ENCODE measurements around the gene LGR6.

LGR6 gene

DNA sequence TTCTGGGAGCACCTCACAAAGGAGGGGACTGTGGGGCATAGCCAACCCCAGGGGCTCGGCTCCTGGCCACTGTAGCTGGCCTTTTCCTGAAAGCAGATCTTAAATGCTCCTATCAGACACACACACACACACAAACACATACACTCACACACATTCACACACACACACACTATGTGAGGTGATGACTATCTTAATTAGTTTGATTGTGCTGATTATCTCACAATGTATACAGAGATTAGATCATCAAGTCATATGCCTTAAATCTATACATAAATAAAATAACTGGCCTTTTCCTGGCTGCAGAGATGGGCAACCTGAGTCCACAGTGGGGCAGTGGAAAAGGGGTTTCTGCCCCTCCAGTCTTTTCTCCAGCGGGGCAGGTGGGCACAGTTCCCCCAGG is 27.1 kb downstream of the LGR6 start:
- no peak for DNase-seq (ENCODE audit: low read depth in 2 of 2)

DNA sequence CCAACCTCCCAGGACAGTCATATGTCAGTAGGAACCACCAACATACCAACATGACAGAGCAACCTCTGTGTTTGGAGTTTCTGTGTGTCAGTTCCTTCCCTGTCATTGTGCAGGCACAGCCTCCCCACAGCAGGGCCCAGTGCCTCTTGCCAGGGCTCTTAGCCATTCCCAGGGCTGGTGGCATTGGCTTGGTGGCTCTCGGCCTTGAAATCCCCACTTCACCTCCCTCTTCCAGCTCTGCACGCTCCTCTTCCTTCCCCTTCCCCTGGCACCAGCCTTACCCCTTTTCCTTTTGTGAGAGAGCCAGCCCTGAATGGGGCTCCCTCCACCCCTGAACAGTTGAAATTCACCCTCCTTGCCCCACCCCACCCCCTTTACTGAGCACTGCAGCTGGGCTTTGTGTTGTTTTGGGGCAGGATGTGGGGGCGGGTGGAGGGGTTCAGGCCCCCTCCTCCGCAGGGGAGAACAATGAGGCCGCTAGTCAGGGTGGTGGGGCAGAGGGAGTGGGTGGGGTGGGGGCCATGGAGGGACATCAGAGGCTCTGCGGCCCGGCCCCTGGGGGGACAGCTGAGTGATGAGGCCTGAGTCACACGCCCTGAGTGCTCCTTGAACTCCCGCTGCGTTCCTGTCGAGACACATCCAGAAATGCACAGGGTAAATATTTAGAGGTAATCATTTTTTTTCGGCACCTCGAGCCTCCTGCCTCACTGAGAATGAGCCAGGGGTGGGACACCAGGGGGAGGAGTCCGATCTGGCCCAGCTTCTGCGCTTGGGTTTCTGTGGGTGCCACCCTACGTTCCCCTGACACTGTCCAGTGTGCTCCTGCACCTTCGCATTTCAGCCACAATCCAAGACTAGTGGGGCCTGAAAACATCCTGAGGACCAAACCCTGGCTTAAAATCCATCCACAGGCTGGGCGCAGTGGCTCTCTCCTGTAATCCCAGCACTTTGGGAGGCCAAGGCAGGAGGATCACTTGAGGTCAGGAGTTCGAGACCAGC is 28.6 kb downstream of the LGR6 start:
- DNase-seq (ENCODE audit: low read depth in 2 of 2) = no peak

DNA sequence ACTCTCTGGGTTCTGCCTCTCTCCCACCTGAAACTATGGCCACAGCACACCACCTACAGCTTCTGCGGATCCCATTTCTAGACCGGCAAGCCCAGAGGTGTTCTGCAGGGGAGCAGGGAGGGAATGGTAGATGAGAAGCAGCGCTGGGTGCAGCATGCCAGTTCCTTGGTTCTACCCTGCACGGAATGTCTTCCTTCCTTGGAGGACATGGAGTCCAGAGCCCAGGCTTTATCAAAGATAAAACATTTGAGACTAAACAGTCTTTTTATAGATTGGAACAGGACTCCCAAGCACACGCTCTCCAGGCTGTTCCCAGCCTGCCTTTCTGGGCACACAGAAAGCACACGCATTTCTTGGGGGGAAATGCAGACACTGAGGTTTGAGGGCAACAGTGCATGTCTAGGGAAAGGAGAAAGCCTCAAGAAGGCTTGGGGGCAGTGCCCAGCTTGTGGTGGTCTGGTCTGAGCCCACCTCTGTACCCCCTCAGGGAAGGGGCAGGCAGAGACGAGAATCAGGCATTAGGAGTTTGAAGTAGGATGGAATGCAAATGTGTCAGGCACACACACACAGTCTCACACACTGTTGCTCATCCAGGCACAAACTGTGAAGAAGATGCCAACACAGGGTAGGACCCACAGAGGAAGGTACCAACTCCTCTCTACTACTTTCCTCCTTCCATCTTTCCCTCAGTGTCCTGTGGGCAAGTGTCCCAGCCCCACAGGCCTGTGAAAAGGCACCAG is 29.7 kb downstream of the LGR6 start:
- DNase-seq (ENCODE audit: low read depth in 2 of 2) = no peak

- DNase-seq (ENCODE audit: low read depth in 2 of 2) = no peak
These were observed 30.9 kb downstream of the LGR6 start for GRCh38 chr1:202224453-202224852.

DNA sequence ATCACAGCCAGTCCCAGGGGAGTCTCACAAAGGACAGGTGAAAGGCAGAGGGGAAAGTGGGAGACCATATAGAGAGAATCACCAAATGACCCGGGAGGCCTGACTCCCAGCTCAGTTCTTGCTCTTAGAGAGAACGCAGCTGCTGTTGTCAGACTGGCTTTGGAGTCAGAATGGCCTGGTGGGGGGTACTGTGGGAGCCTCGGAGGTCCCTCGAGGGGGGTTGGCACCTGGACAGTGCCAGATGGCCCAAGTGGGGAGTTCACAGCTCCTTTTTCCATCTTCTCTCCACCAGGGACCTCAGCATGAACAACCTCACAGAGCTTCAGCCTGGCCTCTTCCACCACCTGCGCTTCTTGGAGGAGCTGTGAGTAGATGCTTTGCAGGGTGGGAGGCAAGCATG is 31.5 kb downstream of the LGR6 start:
- DNase-seq (ENCODE audit: low read depth in 2 of 2) = no peak

GRCh38 chr1:202227053-202227672 is 33.6 kb downstream of the LGR6 start:
- no peak for DNase-seq (ENCODE audit: low read depth in 2 of 2)

DNA sequence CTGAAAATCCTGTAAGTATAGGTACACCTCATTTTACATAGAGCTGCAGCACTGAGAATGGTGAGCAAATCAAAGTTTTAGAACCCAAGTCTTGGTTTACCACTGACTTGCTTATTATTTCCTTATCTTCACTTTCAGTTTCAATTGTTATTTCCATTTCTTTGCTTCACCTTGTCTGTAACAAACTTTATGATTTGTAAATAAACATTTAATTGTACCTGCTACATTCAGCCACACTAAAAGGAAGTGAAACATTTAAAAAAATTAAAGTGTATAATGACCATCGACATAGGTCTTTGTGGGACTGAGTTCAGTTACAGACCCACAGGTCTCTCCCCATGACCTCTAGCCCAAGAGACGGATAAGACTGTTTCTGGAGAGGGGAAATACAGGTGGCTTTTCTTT is 34.4 kb downstream of the LGR6 start:
- DNase-seq (ENCODE audit: low read depth in 2 of 2) = no peak

DNA sequence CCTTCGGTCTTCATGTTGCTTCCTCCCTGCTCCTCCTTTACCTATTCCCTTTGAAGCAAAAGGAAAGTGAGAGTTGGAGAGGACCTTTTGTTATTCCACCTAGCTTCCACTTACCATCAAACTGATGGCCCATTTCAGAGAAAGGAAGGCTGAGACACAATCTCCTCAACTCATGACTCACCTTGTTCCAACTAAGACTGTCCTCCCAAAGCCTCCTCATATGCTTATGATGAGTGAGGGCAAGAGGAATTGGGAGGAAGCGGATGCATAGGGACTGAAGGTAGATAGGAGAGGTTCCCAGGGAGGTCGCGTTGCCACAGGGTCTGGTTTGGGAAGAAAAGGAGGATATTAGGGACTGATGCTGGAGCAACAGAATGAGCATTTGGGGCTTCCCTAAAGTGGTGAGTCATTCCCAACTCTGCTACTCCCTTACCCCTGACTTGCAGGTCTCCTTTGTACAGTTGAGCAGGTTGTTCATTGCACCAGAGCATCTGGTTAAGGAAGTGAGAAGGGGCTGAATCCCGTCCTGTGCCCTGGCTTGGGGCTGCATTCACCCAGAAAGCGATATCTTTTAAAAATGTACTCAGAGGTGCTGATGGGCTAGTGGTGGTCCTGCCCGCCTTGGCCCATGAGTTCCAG is 35.0 kb downstream of the LGR6 start:
- no peak for DNase-seq (ENCODE audit: low read depth in 2 of 2)

DNA sequence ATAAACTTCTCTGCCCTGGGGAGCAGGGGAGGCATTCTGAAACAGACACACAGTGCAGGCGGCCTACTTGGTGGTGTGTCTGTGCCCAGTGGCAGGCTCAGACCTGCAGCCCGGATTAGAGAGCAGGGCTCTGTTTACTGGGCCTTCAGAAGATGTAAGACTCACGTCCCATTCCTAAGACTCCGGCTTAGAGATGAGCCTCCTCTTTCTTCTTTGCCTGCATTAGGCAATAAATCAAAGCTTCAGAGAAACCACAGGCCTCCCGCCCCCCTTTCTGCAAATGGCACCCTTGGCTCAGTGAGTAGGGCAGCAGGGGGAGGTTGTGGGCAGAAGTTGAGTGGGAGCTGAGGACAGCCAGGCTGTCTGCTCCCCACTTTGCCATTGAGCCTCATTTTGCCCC is 35.8 kb downstream of the LGR6 start:
- DNase-seq (ENCODE audit: low read depth in 2 of 2) = no peak

GRCh38 chr1:202230061-202230938 is 36.7 kb downstream of the LGR6 start:
- no peak for DNase-seq (ENCODE audit: low read depth in 2 of 2)

DNA sequence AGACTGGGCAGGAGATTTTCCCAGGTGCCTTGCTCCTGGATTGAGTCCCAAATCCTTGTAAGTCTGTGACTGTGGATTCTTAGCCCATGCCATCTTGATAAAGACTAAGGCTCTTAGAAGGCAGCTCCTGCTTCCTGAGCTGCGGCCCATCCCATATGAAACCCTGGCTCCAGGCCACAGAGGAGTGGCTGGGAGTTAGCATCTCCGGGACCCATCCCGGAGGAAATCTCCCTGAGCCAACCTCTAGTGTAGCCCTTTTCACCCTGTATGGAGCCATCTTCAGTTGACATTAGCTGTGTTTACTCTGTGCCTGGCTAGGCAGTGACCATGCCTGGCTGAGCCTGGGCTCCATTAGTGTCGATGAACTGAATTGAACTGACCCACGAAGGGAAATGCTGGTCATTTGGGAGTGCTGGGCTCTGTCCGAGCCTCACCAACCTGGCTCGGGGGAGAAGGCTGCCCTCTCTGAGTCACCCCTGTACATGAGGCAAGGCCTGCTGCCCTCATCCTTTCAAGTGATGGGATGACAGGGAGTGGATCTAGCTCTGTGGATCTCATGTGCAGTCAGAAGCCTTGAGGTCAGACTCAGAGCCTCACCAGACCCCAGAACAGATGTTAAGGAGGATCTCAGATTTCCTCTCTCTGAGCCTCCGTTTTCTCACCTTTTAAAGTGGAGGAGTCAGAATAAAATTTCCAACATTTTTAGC is 37.5 kb downstream of the LGR6 start:
- DNase-seq (ENCODE audit: low read depth in 2 of 2) = no peak

- DNase-seq (ENCODE audit: low read depth in 2 of 2) = no peak
These were observed 39.6 kb downstream of the LGR6 start for GRCh38 chr1:202233171-202233570.

- no peak for DNase-seq (ENCODE audit: low read depth in 2 of 2)
These were observed 40.2 kb downstream of the LGR6 start for GRCh38 chr1:202233804-202234203.

DNA sequence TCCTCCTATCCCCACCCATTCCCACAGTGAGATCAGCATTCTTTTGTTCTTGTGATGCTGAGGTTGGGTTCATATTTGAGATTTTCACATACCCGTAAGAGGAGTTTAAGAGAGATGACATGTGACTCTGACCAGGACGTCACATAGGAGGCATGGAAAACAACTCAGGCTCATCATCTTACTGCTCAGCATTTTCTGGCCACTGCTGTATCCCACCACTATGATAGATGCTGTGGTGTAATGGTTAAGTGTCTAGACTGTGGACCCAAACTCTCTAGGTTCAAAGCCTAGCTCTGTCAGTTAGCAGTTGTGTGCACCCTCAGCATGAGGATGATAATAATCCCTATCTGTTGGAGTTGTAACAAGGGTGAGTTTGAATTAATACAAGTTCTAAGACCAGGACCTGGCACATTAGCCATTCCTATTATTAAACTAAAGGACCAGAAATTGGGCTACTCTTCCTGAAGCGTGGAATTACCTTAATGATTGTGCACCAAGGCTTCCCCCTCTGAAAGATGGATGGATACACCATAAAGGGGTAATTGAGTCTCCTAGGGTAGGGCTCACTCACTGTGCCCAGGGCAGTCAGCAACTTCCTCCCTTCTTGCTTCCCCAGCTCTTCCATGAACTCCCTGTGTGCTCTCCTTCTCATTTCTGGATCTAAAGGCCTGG is 40.9 kb downstream of the LGR6 start:
- no peak for DNase-seq (ENCODE audit: low read depth in 2 of 2)

- DNase-seq (ENCODE audit: low read depth in 2 of 2) = no peak
These were observed 41.5 kb downstream of the LGR6 start for GRCh38 chr1:202235003-202235660.

DNA sequence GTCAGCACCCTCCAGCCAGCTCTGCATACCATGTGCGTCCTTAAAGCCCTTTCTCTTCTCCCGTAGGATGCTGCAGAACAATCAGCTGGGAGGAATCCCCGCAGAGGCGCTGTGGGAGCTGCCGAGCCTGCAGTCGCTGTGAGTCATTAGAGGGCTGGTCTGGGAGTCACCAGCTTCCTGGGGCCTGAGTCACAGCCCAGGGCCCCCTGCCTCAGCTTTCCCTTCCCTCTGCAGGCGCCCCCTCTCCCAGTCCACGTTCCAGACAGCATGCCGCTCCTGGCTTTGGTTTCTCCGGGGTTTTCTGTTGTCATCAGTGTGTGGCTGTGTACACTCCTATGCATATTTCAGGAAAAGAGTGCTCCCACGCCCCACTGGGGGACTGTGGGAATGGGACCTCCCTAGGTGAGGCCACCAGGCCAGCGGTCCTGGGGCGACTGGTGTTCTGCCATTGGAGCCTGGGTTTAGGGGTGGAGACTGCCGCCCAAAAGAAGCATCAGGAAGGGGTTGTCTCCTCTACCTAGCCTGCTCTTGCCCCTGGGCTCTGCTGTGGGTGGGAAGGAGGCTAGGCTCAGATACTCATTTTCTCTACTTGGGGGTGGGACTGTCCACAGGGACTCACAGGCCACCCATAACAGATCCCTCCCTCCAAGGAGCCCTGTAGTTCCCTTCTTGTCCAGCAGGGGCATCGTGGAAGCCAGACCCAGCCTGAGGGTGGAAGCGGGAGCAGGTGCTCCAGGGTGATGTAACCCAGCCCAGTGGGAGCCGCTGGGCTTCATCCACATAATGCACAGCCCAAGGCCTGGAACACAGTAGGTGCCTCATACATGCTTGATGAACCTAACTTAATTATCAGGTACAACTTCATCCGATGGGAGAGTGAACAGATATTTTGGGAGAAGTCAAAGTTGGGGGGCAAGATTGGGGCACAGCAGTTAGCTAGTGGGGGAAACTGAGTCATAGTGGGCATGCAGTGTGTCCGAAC is 42.5 kb downstream of the LGR6 start:
- peak; percentile 31 to 43 for DNase-seq (ENCODE audit: low read depth in 2 of 2)

DNA sequence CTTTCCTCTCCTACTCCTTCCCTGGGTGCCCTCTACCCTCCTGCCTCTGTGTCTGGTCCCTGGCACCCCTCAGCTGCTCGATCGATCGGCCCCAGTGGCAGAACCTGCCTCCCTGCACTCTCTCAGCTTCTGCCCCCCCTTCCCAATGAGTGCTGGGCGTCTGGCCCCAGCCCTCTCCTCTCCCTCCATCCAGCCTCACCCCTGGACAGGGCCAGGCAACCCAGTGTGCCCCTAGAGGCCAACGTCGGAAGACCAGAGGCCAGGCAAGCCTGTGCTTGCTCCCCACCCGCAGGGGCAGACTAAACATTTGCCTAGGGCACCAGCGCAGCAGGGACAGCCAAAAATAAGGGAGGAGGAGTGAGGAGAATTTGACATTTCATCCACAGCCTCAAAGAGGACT is 43.5 kb downstream of the LGR6 start:
- no peak for DNase-seq (ENCODE audit: low read depth in 2 of 2)

- no peak for DNase-seq (ENCODE audit: low read depth in 2 of 2)
These were observed 45.3 kb downstream of the LGR6 start for GRCh38 chr1:202238914-202239313.

All from stimulated activated CD8-positive, alpha-beta memory T cell treated with anti-CD3 and anti-CD28 coated beads, Interleukin-7, amount 100 ng/mL, for 1 hour (primary cell).